Stimulated activated naive CD8-positive, alpha-beta T cell treated with anti-CD3 and anti-CD28 coated beads, Interleukin-15, Interleukin-2, amounts not matched to agents 100 ng/mL and 50 ng/mL, for 24 hours (primary cell): ENCODE data around the gene BANP.

Experiments
- H3K27ac Mint-ChIP-seq: one replicate; pipeline ENCODE4 v1.8.0; 2021; ENCODE audit warnings: mild to moderate bottlenecking, mixed read lengths
- H3K27me3 Mint-ChIP-seq: one replicate; pipeline ENCODE4 v1.8.0; 2021; ENCODE audit warnings: mixed read lengths
- H3K36me3 Mint-ChIP-seq: one replicate; pipeline ENCODE4 v1.8.0; 2021; ENCODE audit warnings: low read depth, mixed read lengths
- H3K4me1 Mint-ChIP-seq: one replicate; pipeline ENCODE4 v1.8.0; 2021; ENCODE audit warnings: low read depth, mixed read lengths
- H3K4me3 Mint-ChIP-seq: one replicate; pipeline ENCODE4 v1.8.0; 2021; ENCODE audit warnings: mild to moderate bottlenecking, mixed read lengths
- H3K9me3 Mint-ChIP-seq: one replicate; pipeline ENCODE4 v1.8.0; 2021; ENCODE audit warnings: mixed read lengths

BANP gene

GRCh38 chr16:88002211-88002610, 51.0 kb downstream of the BANP start:
- Mint-ChIP-seq H3K27me3 (no peaks in the 10 kb centered on the region), H3K4me3 (no peak overlapping the region), H3K9me3 (no peaks in the 10 kb centered on the region), H3K4me1 (peaks cover 2% of the 10 kb centered on the region), H3K36me3 (peaks cover 25% of the 10 kb centered on the region), H3K27ac (no peak overlapping the region)

GRCh38 chr16:88002749-88003148, 51.5 kb downstream of the BANP start:
- Mint-ChIP-seq H3K4me3 (no peak overlapping the region), H3K27ac (no peak overlapping the region), H3K4me1 (no peaks in the 10 kb centered on the region), H3K9me3 (no peaks in the 10 kb centered on the region), H3K36me3 (peaks cover 31% of the 10 kb centered on the region), H3K27me3 (no peaks in the 10 kb centered on the region)

- Mint-ChIP-seq H3K36me3 (peaks cover 33% of the 10 kb centered on the region), H3K27ac (no peak overlapping the region), H3K4me3 (no peak overlapping the region), H3K9me3 (no peaks in the 10 kb centered on the region), H3K27me3 (no peaks in the 10 kb centered on the region), H3K4me1 (no peaks in the 10 kb centered on the region)
Observed at GRCh38 chr16:88003316-88003715, 52.1 kb downstream of the BANP start.

GRCh38 chr16:88003736-88004135, 52.5 kb downstream of the BANP start:
- no peaks in the 10 kb centered on the region for H3K27me3 Mint-ChIP-seq
- H3K27ac Mint-ChIP-seq, result peak overlapping the region; percentile 50
- no peaks in the 10 kb centered on the region for H3K4me1 Mint-ChIP-seq
- no peaks in the 10 kb centered on the region for H3K9me3 Mint-ChIP-seq
- peaks cover 36% of the 10 kb centered on the region for H3K36me3 Mint-ChIP-seq
- no peak overlapping the region for H3K4me3 Mint-ChIP-seq

- Mint-ChIP-seq H3K36me3 (peaks cover 40% of the 10 kb centered on the region), H3K9me3 (no peaks in the 10 kb centered on the region), H3K27me3 (no peaks in the 10 kb centered on the region), H3K27ac (peak overlapping the region; percentile 50), H3K4me3 (no peak overlapping the region), H3K4me1 (no peaks in the 10 kb centered on the region)
Observed at GRCh38 chr16:88004391-88004790, 53.2 kb downstream of the BANP start.

- Mint-ChIP-seq H3K9me3 (no peaks in the 10 kb centered on the region), H3K36me3 (peaks cover 46% of the 10 kb centered on the region), H3K27ac (no peak overlapping the region), H3K4me1 (no peaks in the 10 kb centered on the region), H3K27me3 (no peaks in the 10 kb centered on the region), H3K4me3 (no peak overlapping the region)
Observed at GRCh38 chr16:88005181-88005581, 53.9 kb downstream of the BANP start.

- Mint-ChIP-seq H3K36me3 (peaks cover 50% of the 10 kb centered on the region), H3K4me3 (no peak overlapping the region), H3K9me3 (no peaks in the 10 kb centered on the region), H3K27ac (no peak overlapping the region), H3K4me1 (no peaks in the 10 kb centered on the region), H3K27me3 (no peaks in the 10 kb centered on the region)
Observed at GRCh38 chr16:88005968-88006367, 54.7 kb downstream of the BANP start.

GRCh38 chr16:88007321-88007731, 56.1 kb downstream of the BANP start:
- Mint-ChIP-seq H3K4me1 (no peaks in the 10 kb centered on the region), H3K27ac (no peak overlapping the region), H3K36me3 (peaks cover 48% of the 10 kb centered on the region), H3K9me3 (no peaks in the 10 kb centered on the region), H3K27me3 (no peaks in the 10 kb centered on the region), H3K4me3 (no peak overlapping the region)

- Mint-ChIP-seq H3K9me3 (no peaks in the 10 kb centered on the region), H3K27ac (no peak overlapping the region), H3K4me1 (no peaks in the 10 kb centered on the region), H3K4me3 (no peak overlapping the region), H3K27me3 (no peaks in the 10 kb centered on the region), H3K36me3 (peaks cover 50% of the 10 kb centered on the region)
Observed at GRCh38 chr16:88008840-88009239, 57.6 kb downstream of the BANP start.

GRCh38 chr16:88009563-88010342, 58.5 kb downstream of the BANP start:
- Mint-ChIP-seq H3K36me3 (peaks cover 46% of the 10 kb centered on the region), H3K27ac (no peak overlapping the region), H3K9me3 (no peaks in the 10 kb centered on the region), H3K4me3 (no peak overlapping the region), H3K4me1 (no peaks in the 10 kb centered on the region), H3K27me3 (no peaks in the 10 kb centered on the region)

- H3K36me3 Mint-ChIP-seq, result peaks cover 45% of the 10 kb centered on the region
- no peaks in the 10 kb centered on the region for H3K27me3 Mint-ChIP-seq
- no peaks in the 10 kb centered on the region for H3K9me3 Mint-ChIP-seq
- H3K4me3 Mint-ChIP-seq, result no peak overlapping the region
- no peaks in the 10 kb centered on the region for H3K4me1 Mint-ChIP-seq
- no peak overlapping the region for H3K27ac Mint-ChIP-seq
Observed at GRCh38 chr16:88010343-88010967, 59.2 kb downstream of the BANP start.

GRCh38 chr16:88010968-88011483, 59.8 kb downstream of the BANP start:
- H3K27me3 Mint-ChIP-seq, result no peaks in the 10 kb centered on the region

GRCh38 chr16:88012360-88012759, 61.1 kb downstream of the BANP start:
- Mint-ChIP-seq H3K4me3 (no peak overlapping the region), H3K9me3 (no peaks in the 10 kb centered on the region), H3K36me3 (peaks cover 36% of the 10 kb centered on the region), H3K27ac (no peak overlapping the region), H3K4me1 (no peaks in the 10 kb centered on the region), H3K27me3 (no peaks in the 10 kb centered on the region)

More at GRCh38 chr16:88010968-88011483, 59.8 kb downstream of the BANP start:
- H3K9me3 Mint-ChIP-seq, result no peaks in the 10 kb centered on the region
- H3K36me3 Mint-ChIP-seq, result peaks cover 40% of the 10 kb centered on the region
- no peaks in the 10 kb centered on the region for H3K4me1 Mint-ChIP-seq
- no peak overlapping the region for H3K27ac Mint-ChIP-seq
- no peak overlapping the region for H3K4me3 Mint-ChIP-seq

- Mint-ChIP-seq H3K4me3 (no peak overlapping the region), H3K27ac (no peak overlapping the region), H3K36me3 (peaks cover 29% of the 10 kb centered on the region), H3K4me1 (no peaks in the 10 kb centered on the region), H3K27me3 (no peaks in the 10 kb centered on the region), H3K9me3 (no peaks in the 10 kb centered on the region)
Observed at GRCh38 chr16:88013091-88013609, 61.9 kb downstream of the BANP start.

- no peak overlapping the region for H3K4me3 Mint-ChIP-seq
- H3K27me3 Mint-ChIP-seq, result no peaks in the 10 kb centered on the region
- H3K27ac Mint-ChIP-seq, result no peak overlapping the region
- no peaks in the 10 kb centered on the region for H3K9me3 Mint-ChIP-seq
- H3K4me1 Mint-ChIP-seq, result no peaks in the 10 kb centered on the region
- peaks cover 23% of the 10 kb centered on the region for H3K36me3 Mint-ChIP-seq
Observed at GRCh38 chr16:88013766-88014251, 62.6 kb downstream of the BANP start.
